ENCODE data around the gene CADM1.

DNA sequence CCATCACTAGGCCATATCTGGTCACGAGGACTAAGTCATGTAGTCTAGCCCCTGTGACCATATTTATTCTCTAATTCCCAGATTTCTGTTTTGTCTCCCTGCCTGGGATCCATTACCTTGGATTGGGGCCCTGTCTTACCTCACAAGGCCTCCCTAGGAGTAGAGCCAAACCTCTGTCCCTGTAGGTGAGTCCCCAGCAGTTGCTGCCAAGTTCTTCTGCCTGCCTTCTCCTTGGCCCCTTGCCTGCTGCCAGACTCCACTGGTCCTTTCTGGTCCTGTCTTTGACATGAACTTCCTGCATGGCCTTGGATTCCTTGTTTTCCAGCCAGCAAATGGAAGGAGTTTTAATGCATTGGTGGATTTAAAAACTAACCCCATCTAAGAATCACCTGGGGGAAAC lies 35.6 kb upstream of the CADM1 start:
- TF ChIP-seq, protein P1, sequence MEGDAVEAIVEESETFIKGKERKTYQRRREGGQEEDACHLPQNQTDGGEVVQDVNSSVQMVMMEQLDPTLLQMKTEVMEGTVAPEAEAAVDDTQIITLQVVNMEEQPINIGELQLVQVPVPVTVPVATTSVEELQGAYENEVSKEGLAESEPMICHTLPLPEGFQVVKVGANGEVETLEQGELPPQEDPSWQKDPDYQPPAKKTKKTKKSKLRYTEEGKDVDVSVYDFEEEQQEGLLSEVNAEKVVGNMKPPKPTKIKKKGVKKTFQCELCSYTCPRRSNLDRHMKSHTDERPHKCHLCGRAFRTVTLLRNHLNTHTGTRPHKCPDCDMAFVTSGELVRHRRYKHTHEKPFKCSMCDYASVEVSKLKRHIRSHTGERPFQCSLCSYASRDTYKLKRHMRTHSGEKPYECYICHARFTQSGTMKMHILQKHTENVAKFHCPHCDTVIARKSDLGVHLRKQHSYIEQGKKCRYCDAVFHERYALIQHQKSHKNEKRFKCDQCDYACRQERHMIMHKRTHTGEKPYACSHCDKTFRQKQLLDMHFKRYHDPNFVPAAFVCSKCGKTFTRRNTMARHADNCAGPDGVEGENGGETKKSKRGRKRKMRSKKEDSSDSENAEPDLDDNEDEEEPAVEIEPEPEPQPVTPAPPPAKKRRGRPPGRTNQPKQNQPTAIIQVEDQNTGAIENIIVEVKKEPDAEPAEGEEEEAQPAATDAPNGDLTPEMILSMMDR (IDR thresholded peaks at IDR 0.05) = no peak
- TF ChIP-seq POLR2A (IDR thresholded peaks at IDR 0.05) = no peak
